ENCODE data around the gene SMC6.

- TF ChIP-seq CTCF (IDR thresholded peaks at IDR 0.05) (no peak), POLR2A (IDR thresholded peaks at IDR 0.05) (no peak), POLR2AphosphoS5 (IDR thresholded peaks at IDR 0.05) (no peak)
Observed at GRCh38 chr2:17748745-17749144, 4.9 kb downstream of the SMC6 start.

Data from breast epithelium (tissue), 3 donors.